GM18519 (cell line): ENCODE measurements around the gene TBC1D5.

Source experiments
- ATAC-seq: cut with Tn5 transposase; IDR thresholded peaks from one replicate; pipeline ENCODE4 v1.9.1; 2021; ENCODE audit warnings: mild to moderate bottlenecking, moderate library complexity; ENCODE audit not compliant: unreplicated experiment, low FRiP score

TBC1D5 gene

DNA sequence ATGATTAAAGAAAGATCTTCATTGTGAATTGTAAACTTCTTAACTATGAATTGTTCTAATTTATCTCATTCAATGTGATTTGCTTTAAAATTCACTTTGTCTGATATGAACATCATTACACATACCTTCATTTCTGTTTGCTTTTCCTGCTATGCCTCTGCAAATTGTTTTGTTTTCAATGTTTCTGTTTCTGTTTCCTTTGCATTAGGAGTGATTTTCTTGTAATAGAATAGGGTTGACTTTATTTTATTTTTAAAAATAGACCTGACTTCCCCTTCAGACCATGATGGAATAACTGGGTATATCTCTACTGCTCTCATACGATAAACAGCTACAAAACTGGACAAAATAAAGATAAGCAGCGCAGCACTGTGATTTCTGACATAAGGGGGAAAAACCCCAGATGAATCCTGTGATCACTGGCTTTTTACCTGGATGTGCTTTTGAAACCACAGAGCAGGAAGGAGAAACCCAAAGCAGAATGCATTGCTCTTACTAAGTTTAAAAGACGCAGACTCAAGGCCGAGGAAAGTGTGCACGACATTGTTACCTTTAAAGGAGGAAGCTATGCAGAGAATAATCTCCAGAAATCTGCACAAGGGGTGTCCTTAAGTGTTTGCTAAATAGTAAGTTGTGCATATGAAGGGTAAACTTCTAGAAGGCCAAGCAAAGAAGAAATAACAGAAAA is 420.2 kb downstream of the TBC1D5 start:
- ATAC-seq = peak; percentile 58

- ATAC-seq = no peak
Measured at GRCh38 chr3:17320266-17320665, 422.2 kb downstream of the TBC1D5 start.

GRCh38 chr3:17315897-17316296 is 426.5 kb downstream of the TBC1D5 start:
- ATAC-seq = no peak

DNA sequence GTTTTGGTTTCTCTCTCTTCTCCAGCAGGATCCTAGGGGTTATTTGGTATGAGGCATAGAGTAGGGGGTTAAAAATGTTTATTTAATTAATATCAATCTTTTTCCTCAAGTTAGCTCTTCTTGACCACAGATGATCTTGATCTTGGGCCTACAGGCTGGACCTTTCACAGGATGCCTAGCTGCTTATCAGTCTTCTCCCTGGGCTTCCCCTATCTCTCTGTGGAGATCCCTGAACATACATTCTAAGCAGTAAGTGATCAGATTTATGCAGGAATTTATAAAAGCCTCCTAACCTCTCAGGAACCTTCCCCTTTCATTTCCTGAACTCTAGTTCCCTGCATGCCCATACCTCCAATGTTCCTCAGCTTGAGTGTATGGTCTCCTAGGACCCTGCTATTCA is 428.3 kb downstream of the TBC1D5 start:
- ATAC-seq = no peak

DNA sequence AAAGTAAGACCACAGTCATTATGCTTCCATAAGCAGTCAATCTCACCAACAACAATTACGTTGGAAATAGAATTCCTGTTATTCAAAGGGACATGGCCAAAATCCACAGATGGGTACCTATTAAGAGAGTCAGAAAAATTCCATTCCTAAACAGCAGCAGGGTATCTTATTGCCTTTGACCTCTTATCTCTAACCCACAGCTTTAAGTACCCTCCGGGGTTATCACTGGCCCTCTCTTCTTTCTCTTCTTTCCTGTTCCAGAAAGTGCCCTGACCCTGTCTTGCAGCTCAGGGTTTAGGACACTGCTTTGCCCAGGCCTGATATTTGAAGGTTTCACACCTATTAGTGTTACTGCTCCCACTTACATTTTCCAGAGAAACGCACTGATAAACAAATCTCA is 428.7 kb downstream of the TBC1D5 start:
- ATAC-seq = no peak

GRCh38 chr3:17310983-17311382 is 431.4 kb downstream of the TBC1D5 start:
- ATAC-seq = no peak

DNA sequence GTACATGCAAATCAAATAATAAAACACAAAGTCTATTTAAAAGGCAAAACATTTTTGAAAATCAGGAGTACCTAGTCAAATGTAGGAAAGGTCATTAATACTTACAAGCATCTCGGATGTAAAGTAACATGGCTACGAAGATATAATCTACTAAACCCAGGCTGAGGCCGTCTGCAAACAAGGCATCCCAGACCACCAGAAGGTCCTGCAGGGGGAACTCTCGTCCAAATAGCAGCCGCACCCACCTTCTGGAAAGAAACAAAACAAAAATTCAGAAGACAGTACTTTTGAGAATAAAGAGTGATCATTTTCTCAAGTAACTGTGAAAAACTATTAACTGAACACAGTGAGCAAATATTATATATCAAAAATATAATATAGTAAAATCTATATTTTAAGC is 434.5 kb downstream of the TBC1D5 start:
- no peak for ATAC-seq

DNA sequence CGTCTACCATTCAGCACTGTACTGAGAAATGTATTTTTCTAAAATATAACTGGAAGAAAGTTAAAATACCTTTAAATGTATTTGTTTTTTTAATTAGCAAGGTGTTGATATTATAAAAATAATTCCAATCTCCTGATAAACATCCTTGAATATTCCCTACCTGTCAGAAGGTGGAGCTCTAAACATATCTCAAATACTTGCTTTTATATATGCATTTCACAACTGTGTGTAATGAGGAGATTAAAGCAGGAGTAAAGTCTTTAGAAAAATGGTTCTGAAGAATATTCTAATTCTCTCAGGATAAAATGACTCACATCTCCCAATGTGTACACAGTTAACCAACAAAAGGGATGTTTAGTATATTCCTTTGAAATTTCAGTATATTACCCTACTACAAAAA is 434.9 kb downstream of the TBC1D5 start:
- ATAC-seq = no peak

- no peak for ATAC-seq
Measured at GRCh38 chr3:17304969-17305368, 437.5 kb downstream of the TBC1D5 start.

DNA sequence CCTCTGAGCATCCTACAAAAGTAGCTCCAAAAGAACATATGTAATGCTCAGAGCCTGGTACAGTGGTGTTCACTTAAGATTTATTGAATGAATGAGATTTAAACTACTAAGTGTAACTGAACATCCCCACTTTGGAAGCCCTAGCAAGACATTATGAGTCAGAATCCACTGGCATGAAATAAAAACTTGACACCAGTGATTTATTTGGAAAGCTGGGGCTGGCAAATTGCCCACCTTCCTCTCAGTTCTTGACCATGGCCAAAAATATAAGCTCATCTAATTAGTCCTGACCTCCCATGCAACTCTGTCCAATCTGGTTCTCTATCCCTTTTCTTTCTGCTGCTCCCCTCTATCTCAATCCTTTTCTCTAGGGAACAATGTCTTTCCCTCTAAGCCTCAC is 439.7 kb downstream of the TBC1D5 start:
- no peak for ATAC-seq

DNA sequence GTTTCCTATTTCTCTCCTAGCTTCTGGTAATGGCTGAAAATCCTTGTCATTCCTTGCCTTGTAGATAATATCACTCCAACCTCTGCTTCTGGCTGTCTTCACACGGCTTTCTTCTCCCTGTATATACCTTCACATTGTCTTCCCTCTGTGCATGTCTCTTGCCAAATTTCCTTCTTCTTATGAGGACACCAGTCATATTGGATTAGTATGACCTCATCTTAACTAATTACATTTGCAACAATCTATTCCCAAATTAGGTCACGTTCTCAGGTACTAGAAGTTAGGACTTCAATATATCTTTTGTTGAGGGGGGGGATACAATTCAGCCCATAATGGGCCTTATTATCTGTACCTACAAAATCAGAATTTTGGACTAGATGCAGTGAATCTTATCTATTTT is 440.3 kb downstream of the TBC1D5 start:
- ATAC-seq = no peak

GRCh38 chr3:17301271-17301670 is 441.2 kb downstream of the TBC1D5 start:
- no peak for ATAC-seq

DNA sequence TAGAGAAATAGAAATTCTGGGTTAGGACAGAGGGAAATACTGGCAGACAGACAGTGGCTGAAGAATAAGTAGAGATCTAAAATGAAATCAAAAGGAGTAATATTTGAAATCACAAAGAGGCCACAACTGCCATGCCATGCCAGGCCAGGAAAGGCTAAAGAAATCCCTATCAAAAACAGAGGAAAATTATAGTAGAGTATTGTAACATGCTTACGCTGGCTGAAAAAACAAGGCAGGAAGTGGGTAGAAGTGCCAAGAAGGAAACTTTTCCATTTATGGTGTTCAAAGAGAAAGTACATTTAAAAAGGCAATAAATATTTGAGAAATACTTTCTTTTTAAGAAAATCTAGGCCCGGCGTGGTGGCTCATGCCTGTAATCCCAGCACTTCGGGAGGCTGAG is 442.0 kb downstream of the TBC1D5 start:
- no peak for ATAC-seq

DNA sequence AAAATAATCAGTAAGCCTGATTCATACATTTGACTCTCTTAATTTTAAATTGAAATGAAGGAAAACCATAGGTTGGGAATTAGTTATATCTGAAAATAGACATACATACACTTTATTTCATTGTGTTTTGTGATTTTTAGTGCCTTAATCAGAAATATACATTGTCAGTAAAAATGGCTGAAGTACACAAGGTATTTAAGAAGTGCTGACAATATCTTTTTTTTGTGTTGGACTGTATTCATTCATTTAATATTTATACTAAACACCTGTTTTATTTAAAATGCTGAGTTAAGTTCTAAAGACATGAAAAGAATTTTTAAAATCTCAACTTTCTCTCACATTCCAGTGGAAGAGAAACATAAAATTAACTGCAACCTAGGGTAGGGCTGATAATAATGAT is 444.4 kb downstream of the TBC1D5 start:
- ATAC-seq = no peak

DNA sequence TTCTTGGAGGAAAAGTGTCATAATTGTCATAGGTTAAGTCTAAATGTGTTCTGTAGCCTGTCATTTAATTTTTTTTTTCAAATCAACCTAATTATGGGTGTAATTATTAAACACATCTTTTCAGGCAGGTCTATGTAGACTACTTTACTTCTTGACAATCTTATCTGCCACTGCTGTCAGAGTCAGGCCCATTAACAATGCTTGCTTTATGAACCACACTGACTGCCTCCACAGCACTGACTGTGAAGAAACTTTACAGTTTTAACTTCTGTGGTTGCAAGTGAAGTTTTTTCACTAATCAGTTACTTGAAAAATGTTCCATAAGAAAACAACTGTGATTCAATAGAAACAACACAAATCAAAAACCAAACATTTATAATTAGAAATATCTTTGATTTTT is 449.9 kb downstream of the TBC1D5 start:
- ATAC-seq = no peak

DNA sequence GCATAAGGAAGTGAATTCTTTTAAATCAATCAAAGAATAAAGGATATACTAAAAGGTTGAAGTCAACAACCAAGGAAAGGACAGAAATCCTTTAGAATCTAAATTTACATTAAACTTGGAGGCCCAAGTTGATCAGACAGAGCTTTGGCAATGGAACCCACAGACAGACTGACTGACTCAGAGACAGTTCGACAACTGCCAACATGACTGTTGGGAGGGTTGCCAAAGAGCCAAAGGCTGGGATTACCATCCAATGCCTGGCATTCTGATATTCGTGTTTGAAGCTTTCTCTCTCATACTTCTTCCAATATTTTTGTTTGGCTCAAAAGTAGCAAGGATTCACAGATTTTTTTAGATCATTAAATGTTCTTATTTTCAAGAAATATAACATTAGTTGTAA is 451.5 kb downstream of the TBC1D5 start:
- no peak for ATAC-seq

DNA sequence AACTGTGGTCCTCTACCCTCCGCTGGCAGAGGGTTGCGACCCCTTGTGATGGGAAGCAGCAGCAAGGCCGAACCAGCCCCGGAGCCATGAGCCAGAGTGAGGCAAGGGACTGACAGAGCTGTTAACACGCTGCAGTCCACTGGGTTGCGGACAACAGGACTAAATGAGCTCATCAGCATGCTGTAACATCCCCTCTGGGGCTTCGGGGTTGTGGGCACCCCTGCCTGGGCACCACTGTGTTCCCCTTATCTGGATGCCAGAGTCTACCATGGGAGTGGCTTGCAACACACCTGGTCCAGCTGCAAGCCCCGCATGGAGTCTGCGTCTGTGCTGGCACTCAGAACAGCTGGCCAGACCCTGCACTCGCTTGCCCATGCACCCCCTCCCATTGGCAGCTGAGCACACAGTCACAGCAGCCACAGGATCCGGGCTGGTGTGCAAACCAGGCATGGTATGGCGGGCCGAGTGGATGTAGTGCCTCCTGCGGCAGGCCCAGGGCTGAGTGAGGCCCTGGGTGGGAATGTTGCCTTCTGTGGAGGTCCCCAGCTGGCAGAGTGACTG is 453.5 kb downstream of the TBC1D5 start:
- ATAC-seq = no peak

GRCh38 chr3:17287006-17287689 is 455.3 kb downstream of the TBC1D5 start:
- ATAC-seq = no peak

- ATAC-seq = no peak
Measured at GRCh38 chr3:17278006-17278405, 464.4 kb downstream of the TBC1D5 start.

DNA sequence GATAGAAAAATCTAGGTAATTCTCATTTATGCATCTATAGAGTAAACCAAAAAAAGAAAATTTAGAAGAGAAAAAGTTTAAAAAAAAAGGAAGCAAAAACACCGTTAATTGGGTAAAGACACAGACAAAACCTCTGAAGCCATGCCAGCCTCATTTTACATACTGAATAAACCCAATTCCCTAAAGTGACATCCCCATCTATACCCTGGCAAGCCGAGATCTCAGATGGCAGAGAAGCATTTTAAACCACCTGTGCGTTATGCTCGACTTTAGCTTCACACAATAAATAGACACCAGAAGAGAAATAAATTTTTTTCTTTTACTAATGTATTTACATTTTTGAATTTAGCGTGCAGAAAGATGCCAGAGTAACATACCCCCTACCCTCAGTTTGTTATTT is 475.6 kb downstream of the TBC1D5 start:
- no peak for ATAC-seq

DNA sequence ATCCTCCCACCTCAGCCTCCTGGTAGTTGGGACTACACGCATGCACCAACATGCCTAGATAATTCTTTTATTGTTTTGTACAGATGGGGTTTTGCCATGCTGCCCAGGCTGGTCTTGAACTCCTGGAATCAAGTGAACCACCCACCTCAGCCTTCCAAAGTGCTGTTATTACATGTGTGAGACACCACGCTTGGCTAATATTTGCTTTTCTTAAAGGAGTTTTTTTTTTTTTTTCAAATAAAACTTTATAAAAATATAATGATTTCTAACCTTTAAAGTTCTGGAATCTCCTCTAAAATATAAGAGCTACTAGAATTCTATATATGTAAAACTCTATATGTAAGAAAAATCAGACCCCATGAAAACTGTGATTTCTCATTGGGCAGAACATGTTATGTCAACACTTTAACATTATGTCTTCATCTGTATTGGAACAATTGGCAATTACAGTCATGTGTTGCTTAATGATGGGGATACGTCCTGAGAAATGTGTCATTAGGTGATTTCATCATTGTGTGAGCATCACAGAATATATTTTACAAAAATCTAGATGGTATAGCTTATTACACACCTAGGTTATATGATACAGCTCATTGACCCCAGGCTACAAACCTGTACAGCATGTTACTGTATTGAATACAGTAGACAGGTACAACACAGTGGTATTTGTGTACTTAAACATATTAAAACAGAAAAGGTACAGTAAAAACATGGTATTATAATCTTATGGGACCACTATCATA is 480.6 kb downstream of the TBC1D5 start:
- no peak for ATAC-seq
